H1 (cell line): ENCODE results near the gene SLC25A36. TPM values are rescaled to one million over a fixed set of nuclear protein-coding genes. Genes with fewer than 3 reads are reported as not detected.

Experiments used
- CTCF ChIA-PET: fragments of 300-600 bp; sonication (Branson Sonifier 250); formaldehyde crosslinking; loops from one replicate; lab custom pipeline; 2021; ENCODE audit not compliant: partially characterized antibody; lab: Charles Lee
- POLR2A ChIA-PET: fragments of 300-600 bp; sonication (Branson Sonifier 250); formaldehyde crosslinking; loops from one replicate; lab custom pipeline; 2021; ENCODE audit warnings: inconsistent platforms; ENCODE audit not compliant: partially characterized antibody; lab: Charles Lee
- DNase-seq, 2 experiments: peaks; one replicate each; pipeline versions ENCODE4 v3.0.0 to v3.0.0-alpha.2; 2010 to 2022; ENCODE audit warnings: low spot score in 2 of 2, low read depth in 1 of 2, mixed read lengths in 1 of 2
- FAIRE-seq: peaks from 2 replicates; lab custom pipeline; 2011; peaks lifted over from hg19 to GRCh38; lab: Jason Lieb, UNC
- H2AFZ ChIP-seq: 2 replicates; pipeline ENCODE4 v1.8.1; 2012; ENCODE audit warnings: low read length, inconsistent platforms
- H2AK5ac ChIP-seq: 2 replicates; pipeline ENCODE4 v1.6.1; 2013; ENCODE audit warnings: low read depth, low read length
- H2BK120ac ChIP-seq: replicated peaks from 2 replicates; pipeline ENCODE3; 2013; ENCODE audit warnings: low read depth, low read length, inconsistent platforms
- H2BK12ac ChIP-seq: 2 replicates; pipeline ENCODE4 v1.6.1; 2013; ENCODE audit warnings: low read depth, low read length
- H2BK15ac ChIP-seq: 2 replicates; pipeline ENCODE4 v1.6.1; 2013; ENCODE audit warnings: low read length
- H2BK20ac ChIP-seq: 2 replicates; pipeline ENCODE4 v1.6.1; 2013; ENCODE audit warnings: low read length
- H2BK5ac ChIP-seq: 2 replicates; pipeline ENCODE4 v1.6.1; 2013; ENCODE audit warnings: low read depth, low read length
- H3K14ac ChIP-seq: 2 replicates; pipeline ENCODE4 v1.6.1; 2013; ENCODE audit warnings: inconsistent platforms; ENCODE audit not compliant: insufficient read length
- H3K18ac ChIP-seq: 2 replicates; pipeline ENCODE4 v1.6.1; 2013; ENCODE audit warnings: low read length; ENCODE audit errors: extremely low read depth
- H3K23ac ChIP-seq: 2 replicates; pipeline ENCODE4 v1.6.1; 2013; ENCODE audit warnings: inconsistent platforms; ENCODE audit not compliant: insufficient read length
- H3K23me2 ChIP-seq: 2 replicates; pipeline ENCODE4 v1.6.1; 2013; ENCODE audit warnings: low read depth, low read length
- H3K27ac ChIP-seq: 2 replicates; pipeline ENCODE4 v1.6.1; 2011; ENCODE audit warnings: low read depth, low read length, inconsistent platforms
- H3K27me3 ChIP-seq, 4 experiments: replicated peaks in 1 of 4; 1 replicate in 1 of 4; 2 replicates in 3 of 4; pipeline versions ENCODE4 v1.6.1 to v1.8.1; 2011 to 2013; ENCODE audit warnings: low read length in 3 of 4, mild to moderate bottlenecking in 3 of 4, inconsistent platforms in 2 of 4, mixed read lengths in 2 of 4, moderate library complexity in 1 of 4; ENCODE audit not compliant: control insufficient read depth in 3 of 4, insufficient read depth in 3 of 4; ENCODE audit errors: extremely low read depth in 1 of 4
- H3K36me3 ChIP-seq, 4 experiments: 2 replicates each; pipeline versions ENCODE4 v1.6.1 to v1.8.1; 2011 to 2013; ENCODE audit warnings: mild to moderate bottlenecking in 4 of 4, low read length in 3 of 4, moderate library complexity in 2 of 4, control low read depth in 1 of 4, inconsistent platforms in 1 of 4; ENCODE audit not compliant: insufficient read depth in 4 of 4, control insufficient read depth in 2 of 4
- H3K4ac ChIP-seq: replicated peaks from 2 replicates; pipeline ENCODE3; 2013; ENCODE audit warnings: low read length, low read depth, mixed read lengths, inconsistent platforms; ENCODE audit not compliant: insufficient read length
- H3K4me1 ChIP-seq, 4 experiments: replicated peaks in 1 of 4; 1 replicate in 1 of 4; 2 replicates in 3 of 4; pipeline versions ENCODE4 v1.6.1 to v1.8.1; 2011 to 2013; ENCODE audit warnings: low read length in 3 of 4, inconsistent platforms in 2 of 4, mixed read lengths in 1 of 4; ENCODE audit not compliant: insufficient read depth in 4 of 4, control insufficient read depth in 3 of 4
- H3K4me2 ChIP-seq, 2 experiments: 2 replicates each; pipeline versions ENCODE4 v1.6.1 to v1.8.1; 2011 to 2013; ENCODE audit warnings: low read depth in 2 of 2, low read length in 2 of 2, control low read depth in 1 of 2, inconsistent platforms in 1 of 2, mild to moderate bottlenecking in 1 of 2; ENCODE audit not compliant: insufficient read depth in 1 of 2
- H3K4me3 ChIP-seq, 4 experiments: fragments of 200-600, 300-600 bp in 1 of 4; sonication (generic), shearing (Covaris generic), sonication (Bioruptor Twin) in 1 of 4; 2 replicates each; pipeline versions ENCODE4 v1.5.1 to v1.8.1; 2011 to 2016; ENCODE audit warnings: low read length in 4 of 4, low read depth in 3 of 4, control low read depth in 2 of 4, inconsistent platforms in 2 of 4, mild to moderate bottlenecking in 2 of 4, mixed read lengths in 1 of 4, moderate library complexity in 1 of 4; ENCODE audit not compliant: insufficient read depth in 2 of 4; ENCODE audit errors: extremely low read depth in 1 of 4
- H3K56ac ChIP-seq: replicated peaks from 2 replicates; pipeline ENCODE3; 2013; ENCODE audit warnings: low read depth, mild to moderate bottlenecking, mixed read lengths, low read length, inconsistent platforms; ENCODE audit not compliant: insufficient read length
- H3K79me1 ChIP-seq: 2 replicates; pipeline ENCODE4 v1.6.1; 2013; ENCODE audit warnings: low read depth, low read length, control low read depth
- H3K79me2 ChIP-seq, 2 experiments: 2 replicates each; pipeline versions ENCODE4 v1.6.1 to v1.8.1; 2012 to 2013; ENCODE audit warnings: low read length in 2 of 2, mild to moderate bottlenecking in 2 of 2, inconsistent platforms in 1 of 2; ENCODE audit not compliant: insufficient read depth in 2 of 2, control insufficient read depth in 1 of 2
- H3K9ac ChIP-seq, 4 experiments: replicated peaks in 1 of 4; 1 replicate in 1 of 4; 2 replicates in 3 of 4; pipeline versions ENCODE4 v1.6.1 to v1.8.1; 2011 to 2013; ENCODE audit warnings: low read depth in 3 of 4, low read length in 3 of 4, control low read depth in 2 of 4, mild to moderate bottlenecking in 2 of 4, moderate library complexity in 2 of 4, inconsistent platforms in 1 of 4; ENCODE audit errors: extremely low read depth in 1 of 4
- H3K9me3 ChIP-seq, 2 experiments: 2 replicates each; pipeline versions ENCODE4 v1.6.1 to v1.8.1; 2012 to 2013; ENCODE audit warnings: mild to moderate bottlenecking in 2 of 2, moderate library complexity in 2 of 2, control low read depth in 1 of 2, inconsistent platforms in 1 of 2, low read depth in 1 of 2, low read length in 1 of 2, mixed read lengths in 1 of 2; ENCODE audit not compliant: insufficient read depth in 2 of 2
- H4K20me1 ChIP-seq, 2 experiments: replicated peaks in 1 of 2; 2 replicates each; pipeline versions ENCODE3 to v1.8.1; 2011 to 2013; ENCODE audit warnings: inconsistent platforms in 2 of 2, low read length in 2 of 2, mild to moderate bottlenecking in 1 of 2; ENCODE audit not compliant: insufficient read depth in 2 of 2, control insufficient read depth in 1 of 2
- H4K5ac ChIP-seq: 2 replicates; pipeline ENCODE4 v1.6.1; 2013; ENCODE audit warnings: low read length, low read depth, mixed read lengths, inconsistent platforms; ENCODE audit not compliant: insufficient read length
- H4K8ac ChIP-seq: 2 replicates; pipeline ENCODE4 v1.8.0; 2013; ENCODE audit warnings: mild to moderate bottlenecking, moderate library complexity, low read length, inconsistent platforms; ENCODE audit not compliant: insufficient read depth; ENCODE audit errors: extremely low read depth
- H4K91ac ChIP-seq: replicated peaks from 2 replicates; pipeline ENCODE3; 2013; ENCODE audit warnings: low read length, mixed read lengths, inconsistent platforms; ENCODE audit not compliant: insufficient read length
- KDM5A ChIP-seq: fragments of 200-600 bp; IDR thresholded peaks from 2 replicates; pipeline ENCODE4 v1.7.1; 2012; ENCODE audit warnings: mild to moderate bottlenecking, low read length, inconsistent platforms, mixed read lengths
- polyA plus RNA-seq, 7 experiments: library from polyadenylated mRNA; depleted of rRNA in 3 of 7; stranded (reverse) in 5 of 7; unstranded in 2 of 7; fragments of >200 nt in 5 of 7; fragments of 200-250 nt in 2 of 7; gene quantifications; 1 replicate in 5 of 7; 2 replicates in 1 of 7; 4 replicates in 1 of 7; pipeline versions ENCODE4 v1.2.1 to v1.2.3, GENCODE V29; 2011 to 2013; ENCODE audit warnings: missing spikeins in 2 of 7, mixed read lengths in 2 of 7
- total RNA-seq: library from RNA; stranded (reverse); fragmentation: NEBNext Ultra II Directional; extraction: Animal tissue kit (Norgen Biotek cat#: 25700); gene quantifications from 2 replicates; pipeline ENCODE4 v1.2.1, GENCODE V29; 2021

The SLC25A36 gene
- total and polyA plus RNA-seq, 2 of the 8 experiments (the other 6 are each of a cell fraction or from before 2014, with no cell fraction given), result 42.9 to 71.8 TPM

- Histone ChIP-seq H3K56ac (no peak overlapping the region), H2BK12ac (no peak overlapping the region), H3K27me3 (no peaks in the 10 kb centered on the region), H3K4me3 (no peak overlapping the region), H2AFZ (no peak overlapping the region), H3K9me3 (no peaks in the 10 kb centered on the region), H3K27ac (no peak overlapping the region), H2BK20ac (no peak overlapping the region), H3K9ac (no peak overlapping the region), H3K4me2 (no peak overlapping the region), H3K4me1 (no peaks in the 10 kb centered on the region), H4K5ac (no peak overlapping the region), H3K23me2 (no peaks in the 10 kb centered on the region; the same call in 1 of the 2 replicates), H3K18ac (no peak overlapping the region), H3K36me3 (peaks cover 6 to 55% (median 17%) of the 10 kb centered on the region in 4 experiments; a peak in 7 of 8 replicates), H3K79me1 (no peaks in the 10 kb centered on the region), H2BK15ac (no peak overlapping the region), H2BK120ac (no peak overlapping the region), H4K91ac (no peak overlapping the region), H3K79me2 (no peaks in the 10 kb centered on the region), H3K14ac (no peak overlapping the region), H3K4ac (no peak overlapping the region), H3K23ac (no peak overlapping the region), H2BK5ac (no peak overlapping the region), H4K8ac (no peak overlapping the region), H2AK5ac (no peak overlapping the region), H4K20me1 (peaks cover 0 to 2% of the 10 kb centered on the region in 2 experiments)
- no peak for FAIRE-seq
- ChIA-PET CTCF (interaction anchor here (0.7 to 2.0 kb wide), 8 partner anchors 18 to 442 kb away, joined by 3 to 8 read pairs (median 6); no protein-coding TSS in a partner anchor), POLR2A (no interaction called here)
- no peak for DNase-seq
- no peak for TF ChIP-seq KDM5A
Observed at GRCh38 chr3:140974900-140975299, 33.3 kb downstream of the SLC25A36 start.
